Mucosa of rectum (tissue), 2 donors: ENCODE data around the gene C6orf47.

Experiments used
- H3K27ac ChIP-seq, 2 donors: one replicate each; pipeline ENCODE4 v1.7.0; 2013; ENCODE audit warnings: inconsistent platforms in 2 of 2, low read depth in 2 of 2, low read length in 2 of 2
- H3K27me3 ChIP-seq, 2 donors: one replicate each; pipeline ENCODE4 v1.7.0; 2013; ENCODE audit warnings: low read length in 2 of 2; ENCODE audit not compliant: control insufficient read depth in 2 of 2, insufficient read depth in 2 of 2
- H3K36me3 ChIP-seq, 2 donors: one replicate each; pipeline ENCODE4 v1.7.0; 2013; ENCODE audit warnings: low read length in 2 of 2; ENCODE audit not compliant: control insufficient read depth in 2 of 2, insufficient read depth in 2 of 2
- H3K4me1 ChIP-seq, 2 donors: one replicate each; pipeline ENCODE4 v1.7.0; 2013; ENCODE audit warnings: low read length in 2 of 2, mild to moderate bottlenecking in 1 of 2; ENCODE audit not compliant: control insufficient read depth in 2 of 2, insufficient read depth in 2 of 2
- H3K4me3 ChIP-seq, 2 donors: one replicate each; pipeline ENCODE4 v1.7.0; 2013; ENCODE audit warnings: low read length in 2 of 2
- H3K9ac ChIP-seq, 2 donors: one replicate each; pipeline ENCODE4 v1.7.0; 2013; ENCODE audit warnings: low read length in 2 of 2, low read depth in 1 of 2, mild to moderate bottlenecking in 1 of 2
- H3K9me3 ChIP-seq, 2 donors: one replicate each; pipeline ENCODE4 v1.7.0; 2013; ENCODE audit warnings: low read length in 2 of 2; ENCODE audit not compliant: control insufficient read depth in 2 of 2
- donor health status: healthy.
- donor health status: Normal muscosa, but diverticular disease.

Gene C6orf47

GRCh38 chr6:31700740-31701401 is 40.3 kb upstream of the C6orf47 start:
- Histone ChIP-seq H3K4me3 (peak overlapping the region in 1 of 2 donors; percentile 20), H3K9ac (peak overlapping the region in 1 of 2 donors; percentile 100), H3K27ac (no peak overlapping the region), H3K4me1 (peaks cover 17 to 24% of the 10 kb centered on the region in 2 donors), H3K36me3 (peaks cover 16 to 23% of the 10 kb centered on the region in 2 donors), H3K27me3 (no peaks in the 10 kb centered on the region), H3K9me3 (no peaks in the 10 kb centered on the region)

- no peak overlapping the region for H3K4me3 ChIP-seq
- H3K4me1 ChIP-seq, result peaks cover 17 to 19% of the 10 kb centered on the region in 2 donors
- H3K27ac ChIP-seq, result no peak overlapping the region
- no peaks in the 10 kb centered on the region for H3K9me3 ChIP-seq
- peaks cover 37 to 48% of the 10 kb centered on the region in 2 donors for H3K36me3 ChIP-seq
- no peak overlapping the region for H3K9ac ChIP-seq
- no peaks in the 10 kb centered on the region for H3K27me3 ChIP-seq
Measured at GRCh38 chr6:31697555-31697954, 37.0 kb upstream of the C6orf47 start.

DNA sequence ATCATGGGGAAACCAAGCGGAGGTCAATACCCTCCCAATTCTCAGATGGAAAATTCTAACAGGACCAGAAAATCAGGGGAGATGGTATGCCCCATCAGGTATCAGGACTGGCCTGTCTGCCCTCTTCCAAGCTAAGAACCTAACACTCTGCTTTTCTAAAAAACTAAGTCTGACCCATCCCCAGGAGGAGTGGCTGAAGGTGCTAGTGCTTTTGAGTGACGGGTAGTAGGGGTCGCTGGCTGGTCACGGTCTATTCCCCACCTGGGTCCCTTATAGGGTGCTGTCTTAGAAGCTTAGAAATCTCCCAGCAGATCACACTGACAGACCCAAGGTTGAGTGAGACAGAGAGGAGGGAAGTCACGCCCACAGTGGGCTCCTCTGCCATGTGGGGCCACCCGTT is 33.0 kb upstream of the C6orf47 start:
- Histone ChIP-seq H3K9ac (no peak overlapping the region), H3K36me3 (peaks cover 61 to 68% of the 10 kb centered on the region in 2 donors), H3K4me1 (peaks cover 8 to 19% of the 10 kb centered on the region in 2 donors)

DNA sequence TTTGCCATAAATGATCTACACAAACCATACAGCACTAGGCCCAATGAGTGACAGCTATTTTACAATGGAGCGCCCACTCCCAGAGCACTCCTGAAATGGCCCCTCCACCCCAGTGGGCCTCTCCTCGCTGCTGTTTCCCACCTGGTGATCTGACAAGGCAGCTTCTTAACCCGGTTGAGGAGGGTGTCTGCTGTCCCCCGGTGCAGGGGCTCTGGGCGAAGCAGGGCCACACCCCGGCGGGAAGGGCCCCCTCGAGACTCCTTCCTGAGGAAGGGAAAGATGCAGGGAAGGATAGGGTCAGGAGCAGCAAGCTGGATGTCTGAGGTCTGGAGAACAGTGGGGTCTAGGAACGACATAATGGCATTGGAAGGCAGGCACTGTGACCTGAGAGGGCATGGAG is 32.3 kb upstream of the C6orf47 start:
- no peak overlapping the region for H3K9ac ChIP-seq
- no peak overlapping the region for H3K4me3 ChIP-seq
- no peaks in the 10 kb centered on the region for H3K27me3 ChIP-seq
- H3K4me1 ChIP-seq, result peaks cover 8 to 19% of the 10 kb centered on the region in 2 donors
- no peaks in the 10 kb centered on the region for H3K9me3 ChIP-seq
- no peak overlapping the region for H3K27ac ChIP-seq
- peaks cover 68 to 74% of the 10 kb centered on the region in 2 donors for H3K36me3 ChIP-seq

More for the DNA sequence above, 33.0 kb upstream of the C6orf47 start:
- Histone ChIP-seq H3K27ac (no peak overlapping the region), H3K9me3 (no peaks in the 10 kb centered on the region), H3K4me3 (no peak overlapping the region), H3K27me3 (no peaks in the 10 kb centered on the region)

- Histone ChIP-seq H3K27me3 (no peaks in the 10 kb centered on the region), H3K4me3 (no peak overlapping the region), H3K27ac (no peak overlapping the region), H3K36me3 (peaks cover 69 to 75% of the 10 kb centered on the region in 2 donors), H3K9ac (no peak overlapping the region), H3K4me1 (peaks cover 8 to 19% of the 10 kb centered on the region in 2 donors), H3K9me3 (no peaks in the 10 kb centered on the region)
Measured at GRCh38 chr6:31692353-31692752, 31.8 kb upstream of the C6orf47 start.

DNA sequence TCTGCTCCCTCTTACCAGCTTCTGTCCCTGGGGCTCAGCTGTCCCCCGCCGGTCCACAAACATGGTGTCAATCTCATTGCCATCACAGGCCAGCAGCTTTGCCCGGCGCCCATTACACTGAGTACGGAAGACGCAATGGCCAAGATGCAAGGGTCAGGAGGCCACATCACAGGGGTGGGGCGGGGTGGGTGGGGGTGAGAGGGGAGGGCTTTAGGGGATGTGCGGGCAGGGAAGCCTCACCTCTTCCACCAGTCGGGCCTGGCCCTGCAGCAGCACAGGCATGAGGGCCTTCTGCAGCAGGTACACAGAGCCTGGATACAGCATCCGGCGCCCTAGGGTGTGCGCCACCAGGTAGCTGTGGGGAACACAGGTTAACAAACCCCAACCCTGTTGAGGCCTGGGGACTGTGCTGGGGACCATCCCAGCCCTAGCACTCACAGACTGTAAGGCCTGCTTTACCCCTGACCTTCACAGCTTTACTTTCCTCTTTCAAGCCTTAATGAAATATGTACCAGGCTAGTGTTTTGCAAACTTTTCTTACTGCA is 31.1 kb upstream of the C6orf47 start:
- Histone ChIP-seq H3K9me3 (no peaks in the 10 kb centered on the region), H3K27me3 (no peaks in the 10 kb centered on the region), H3K4me3 (no peak overlapping the region), H3K9ac (no peak overlapping the region), H3K4me1 (peaks cover 8 to 19% of the 10 kb centered on the region in 2 donors), H3K27ac (no peak overlapping the region), H3K36me3 (peaks cover 69 to 80% of the 10 kb centered on the region in 2 donors)

DNA sequence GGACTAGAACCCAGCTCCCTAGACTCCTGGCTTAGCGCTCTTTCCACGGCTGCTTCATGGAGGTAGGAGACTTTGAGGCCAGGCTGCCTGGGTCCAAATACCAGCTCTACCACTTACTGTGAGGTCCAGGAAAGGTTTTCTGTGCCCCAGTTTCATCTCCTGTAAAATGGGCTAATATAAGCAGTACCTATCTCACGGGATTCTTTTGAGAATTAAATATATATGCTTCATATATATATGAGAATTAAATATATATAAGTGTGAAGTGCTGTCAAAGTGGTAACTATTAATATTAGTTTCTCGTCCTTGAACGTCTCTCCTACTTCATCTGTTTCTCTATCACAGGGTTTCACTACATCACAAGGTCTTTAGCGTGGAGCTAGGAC is 30.5 kb upstream of the C6orf47 start:
- H3K9ac ChIP-seq, result no peak overlapping the region
- H3K36me3 ChIP-seq, result peaks cover 69 to 81% of the 10 kb centered on the region in 2 donors
- H3K27me3 ChIP-seq, result no peaks in the 10 kb centered on the region
- no peak overlapping the region for H3K4me3 ChIP-seq
- H3K9me3 ChIP-seq, result no peaks in the 10 kb centered on the region
- H3K27ac ChIP-seq, result peak overlapping the region; percentile 56 to 64
- peaks cover 8 to 19% of the 10 kb centered on the region in 2 donors for H3K4me1 ChIP-seq

GRCh38 chr6:31690231-31691077 is 29.9 kb upstream of the C6orf47 start:
- peak overlapping the region; percentile 56 to 64 for H3K27ac ChIP-seq
- H3K9me3 ChIP-seq, result no peaks in the 10 kb centered on the region
- peaks cover 8 to 19% of the 10 kb centered on the region in 2 donors for H3K4me1 ChIP-seq
- no peaks in the 10 kb centered on the region for H3K27me3 ChIP-seq
- peaks cover 69 to 81% of the 10 kb centered on the region in 2 donors for H3K36me3 ChIP-seq
- no peak overlapping the region for H3K4me3 ChIP-seq
- peak overlapping the region in 1 of 2 donors; percentile 1 for H3K9ac ChIP-seq

DNA sequence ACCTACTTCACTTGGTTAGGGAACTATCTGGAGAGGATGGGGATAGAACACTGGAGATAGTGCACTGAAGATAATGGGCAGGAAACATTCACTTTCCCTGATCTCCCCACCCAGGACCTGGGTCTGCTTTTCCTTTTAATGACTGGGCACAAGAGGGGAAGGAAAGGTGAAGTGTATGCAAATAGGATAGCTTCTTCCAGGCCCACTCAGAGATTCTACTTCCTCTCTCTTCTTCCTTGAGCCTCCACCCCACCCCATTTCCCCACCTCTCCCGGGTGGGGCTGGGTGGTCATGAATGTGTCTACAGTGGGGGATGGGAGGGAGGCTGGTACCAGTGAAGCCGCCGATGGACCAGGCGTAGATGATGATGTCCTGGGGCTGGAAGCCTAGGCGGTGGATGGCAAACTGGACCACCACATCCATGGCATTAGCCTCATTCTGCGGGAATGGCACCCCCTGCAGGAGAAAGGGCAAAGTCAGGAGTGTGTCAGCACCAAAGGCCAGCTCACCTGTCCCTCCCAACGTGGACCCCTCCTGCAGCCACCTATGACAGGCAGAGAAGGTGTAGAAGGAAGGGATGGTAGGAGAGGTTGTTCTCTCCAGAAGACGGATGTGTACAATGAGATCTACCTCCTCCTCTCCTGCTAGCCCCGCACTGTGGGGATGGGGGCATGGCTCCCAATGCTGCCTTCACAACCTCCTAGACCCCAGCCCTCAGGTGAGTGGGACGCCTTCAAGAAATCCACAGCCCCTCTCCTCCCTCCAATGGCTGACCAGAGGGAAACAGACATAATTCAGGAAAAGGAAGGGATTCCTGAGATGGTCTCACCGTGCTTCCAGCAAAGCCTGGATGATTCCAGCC is 28.9 kb upstream of the C6orf47 start:
- Histone ChIP-seq H3K9ac (peak overlapping the region in 1 of 2 donors; percentile 1), H3K4me3 (no peak overlapping the region), H3K36me3 (peaks cover 62 to 73% of the 10 kb centered on the region in 2 donors), H3K27me3 (no peaks in the 10 kb centered on the region), H3K27ac (peak overlapping the region; percentile 35 to 42), H3K9me3 (no peaks in the 10 kb centered on the region), H3K4me1 (peaks cover 8 to 19% of the 10 kb centered on the region in 2 donors)
